AG04449 (cell line): Measurements from ENCODE around the gene OPRM1.

Experiments used
- CTCF ChIA-PET: fragments of 350-600 bp; formaldehyde crosslinking; extraction: SDS; loops from one replicate; lab custom pipeline; 2021; ENCODE audit warnings: antibody characterized with exemption; lab: Yijun Ruan, JAX
- POLR2A ChIA-PET: fragments of 400-600, 350-600 bp; formaldehyde crosslinking; extraction: SDS; loops from one replicate; lab custom pipeline; 2020; ENCODE audit warnings: antibody characterized with exemption, inconsistent platforms; lab: Yijun Ruan, JAX
- DNase-seq: peaks from one replicate; pipeline ENCODE4 v3.0.0-alpha.2; 2010; ENCODE audit warnings: low read depth, low spot score
- H3K4me3 ChIP-seq: 2 replicates; pipeline ENCODE4 v1.5.1; 2011; ENCODE audit warnings: low read depth, mild to moderate bottlenecking, control low read depth, low read length
- TF ChIP-seq, protein P1 (sequence below): IDR thresholded peaks from one replicate; pipeline ENCODE4 v1.5.1; 2011; ENCODE audit warnings: mild to moderate bottlenecking, moderate library complexity, low read length, control low read depth, inconsistent platforms; ENCODE audit not compliant: insufficient read depth; ENCODE audit errors: missing control alignments

OPRM1 gene

DNA sequence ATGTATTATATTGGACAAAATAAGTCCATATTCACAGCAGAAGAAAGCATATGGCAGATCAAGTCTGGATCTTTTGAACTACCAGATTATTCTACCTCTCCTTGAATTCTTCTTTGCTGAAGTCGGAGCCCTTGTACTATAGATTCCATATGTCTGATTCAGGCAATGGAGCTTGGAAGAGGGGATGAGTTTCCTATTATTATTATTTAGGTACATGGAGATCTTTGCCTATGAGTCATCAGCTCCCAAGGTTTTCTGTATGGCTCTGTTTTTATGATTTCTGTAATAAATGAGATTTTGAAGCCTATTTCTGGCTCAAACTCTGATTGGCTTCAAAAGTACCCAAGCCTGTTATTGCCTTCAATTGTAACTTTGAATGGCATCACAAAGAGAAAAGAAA is 72.0 kb downstream of the OPRM1 start:
- POLR2A ChIA-PET: no interaction called here
- TF ChIP-seq, protein P1, sequence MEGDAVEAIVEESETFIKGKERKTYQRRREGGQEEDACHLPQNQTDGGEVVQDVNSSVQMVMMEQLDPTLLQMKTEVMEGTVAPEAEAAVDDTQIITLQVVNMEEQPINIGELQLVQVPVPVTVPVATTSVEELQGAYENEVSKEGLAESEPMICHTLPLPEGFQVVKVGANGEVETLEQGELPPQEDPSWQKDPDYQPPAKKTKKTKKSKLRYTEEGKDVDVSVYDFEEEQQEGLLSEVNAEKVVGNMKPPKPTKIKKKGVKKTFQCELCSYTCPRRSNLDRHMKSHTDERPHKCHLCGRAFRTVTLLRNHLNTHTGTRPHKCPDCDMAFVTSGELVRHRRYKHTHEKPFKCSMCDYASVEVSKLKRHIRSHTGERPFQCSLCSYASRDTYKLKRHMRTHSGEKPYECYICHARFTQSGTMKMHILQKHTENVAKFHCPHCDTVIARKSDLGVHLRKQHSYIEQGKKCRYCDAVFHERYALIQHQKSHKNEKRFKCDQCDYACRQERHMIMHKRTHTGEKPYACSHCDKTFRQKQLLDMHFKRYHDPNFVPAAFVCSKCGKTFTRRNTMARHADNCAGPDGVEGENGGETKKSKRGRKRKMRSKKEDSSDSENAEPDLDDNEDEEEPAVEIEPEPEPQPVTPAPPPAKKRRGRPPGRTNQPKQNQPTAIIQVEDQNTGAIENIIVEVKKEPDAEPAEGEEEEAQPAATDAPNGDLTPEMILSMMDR: no peak
- no peak for DNase-seq
- no peak overlapping the region for H3K4me3 ChIP-seq
- CTCF ChIA-PET: no interaction called here

DNA sequence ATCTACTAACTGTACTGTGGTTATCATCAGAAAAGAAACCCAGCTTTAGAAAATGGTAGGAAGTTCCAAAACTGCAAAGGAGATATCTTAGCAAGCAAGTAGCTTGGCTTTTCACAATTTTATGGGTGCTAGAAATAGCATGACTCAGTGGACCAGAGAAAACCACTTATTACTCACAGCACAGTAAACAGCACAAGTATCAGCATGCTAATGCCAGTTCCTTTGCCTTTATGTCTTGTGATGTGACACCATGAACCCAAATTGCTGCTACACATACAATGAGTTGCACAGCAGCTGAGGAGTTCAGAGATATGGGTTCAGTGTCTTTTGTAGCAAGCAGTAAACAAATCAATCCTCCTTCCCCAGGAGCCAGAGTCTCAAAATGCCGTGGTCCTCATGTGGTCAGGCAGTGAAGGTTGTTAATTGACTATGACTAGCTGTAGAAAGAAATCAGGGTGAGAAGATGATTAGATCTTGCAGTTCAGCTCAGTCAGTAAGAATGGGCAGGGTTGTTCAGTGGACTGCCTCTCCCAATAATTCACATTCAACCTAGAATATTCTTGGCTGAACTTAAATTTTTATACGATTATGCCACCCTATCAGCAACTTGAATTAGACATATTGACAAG is 73.3 kb downstream of the OPRM1 start:
- CTCF ChIA-PET: interaction anchor here (0.6 kb wide), 1 partner anchor 28 kb away, joined by 3 read pairs; no protein-coding TSS in a partner anchor
- DNase-seq: no peak
- H3K4me3 ChIP-seq: no peak overlapping the region
- TF ChIP-seq, protein P1: no peak
- POLR2A ChIA-PET: no interaction called here

DNA sequence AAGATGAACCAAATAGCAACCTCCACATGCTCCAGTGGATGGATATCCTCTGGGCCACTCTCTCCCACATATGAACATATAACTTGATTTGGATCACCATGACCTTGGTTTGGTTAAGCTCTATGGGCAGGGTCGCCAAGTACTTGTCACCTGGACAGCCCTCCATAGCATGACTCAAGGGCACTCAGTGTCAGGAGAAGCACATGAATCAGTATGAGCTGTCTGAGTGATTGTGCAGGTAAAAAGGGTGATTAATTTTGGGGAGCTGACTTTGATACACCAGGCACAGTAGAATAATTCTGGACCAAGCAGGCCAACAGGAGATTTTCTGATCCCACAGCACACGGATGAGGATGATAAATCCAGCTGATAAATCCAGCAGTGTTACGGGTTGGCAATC is 74.4 kb downstream of the OPRM1 start:
- ChIA-PET CTCF (no interaction called here), POLR2A (no interaction called here)
- no peak overlapping the region for H3K4me3 ChIP-seq
- DNase-seq: no peak
- TF ChIP-seq, protein P1: no peak

DNA sequence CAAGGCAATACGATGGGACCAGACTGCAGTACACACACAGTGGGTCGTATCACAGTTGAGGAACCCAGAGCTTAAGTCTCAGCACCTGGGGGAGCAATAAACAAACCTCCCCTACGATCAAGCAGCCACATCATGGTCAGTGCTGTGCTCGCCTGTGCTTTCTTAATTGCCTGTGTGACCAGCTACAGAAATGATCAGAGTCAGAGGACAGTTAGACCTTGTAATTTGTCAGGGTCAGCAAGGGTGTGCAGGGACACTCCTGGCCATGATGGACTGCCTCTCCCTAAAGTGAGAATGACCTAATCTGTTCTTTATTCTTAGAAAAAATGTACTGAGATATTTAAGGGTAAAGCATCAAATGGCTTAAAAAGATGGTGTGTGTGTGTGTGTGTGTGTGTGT is 78.4 kb downstream of the OPRM1 start:
- H3K4me3 ChIP-seq: no peak overlapping the region
- ChIA-PET POLR2A (no interaction called here), CTCF (no interaction called here)
- DNase-seq: no peak
- TF ChIP-seq, protein P1: no peak

DNA sequence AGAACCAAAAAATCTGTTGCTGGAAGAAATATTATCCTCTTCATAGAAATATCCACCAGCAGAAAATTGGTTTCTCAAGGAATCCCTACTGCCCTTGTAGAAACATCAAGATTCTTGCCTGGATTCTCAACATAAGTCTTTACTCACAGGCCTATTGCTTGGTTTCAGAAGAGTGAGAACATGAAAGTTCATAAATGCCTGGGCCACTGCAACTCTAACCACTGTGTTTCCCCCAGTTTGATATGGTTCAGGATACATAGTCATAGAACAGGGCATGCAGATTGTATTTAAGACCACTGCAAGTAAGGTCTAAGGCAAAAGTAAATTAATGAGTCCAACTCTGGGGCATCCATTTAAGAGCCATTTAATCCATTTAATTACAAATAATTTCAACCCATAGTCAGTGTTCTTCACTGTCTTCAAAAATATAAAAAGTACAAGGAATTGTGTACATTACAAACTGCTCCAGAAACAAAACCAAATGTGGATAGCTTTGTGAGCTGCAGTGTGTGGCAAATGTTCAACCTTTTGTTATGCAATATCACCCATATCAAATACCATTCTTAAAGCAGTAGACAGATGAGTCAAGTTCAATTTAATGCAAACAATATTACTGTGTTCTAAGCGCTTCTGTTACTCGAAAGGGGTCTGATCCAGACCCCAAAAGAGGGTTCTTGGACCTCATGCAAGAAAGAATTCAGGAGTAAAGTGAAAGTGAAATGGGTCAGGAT is 83.3 kb downstream of the OPRM1 start:
- TF ChIP-seq, protein P1: no peak
- CTCF ChIA-PET: no interaction called here

DNA sequence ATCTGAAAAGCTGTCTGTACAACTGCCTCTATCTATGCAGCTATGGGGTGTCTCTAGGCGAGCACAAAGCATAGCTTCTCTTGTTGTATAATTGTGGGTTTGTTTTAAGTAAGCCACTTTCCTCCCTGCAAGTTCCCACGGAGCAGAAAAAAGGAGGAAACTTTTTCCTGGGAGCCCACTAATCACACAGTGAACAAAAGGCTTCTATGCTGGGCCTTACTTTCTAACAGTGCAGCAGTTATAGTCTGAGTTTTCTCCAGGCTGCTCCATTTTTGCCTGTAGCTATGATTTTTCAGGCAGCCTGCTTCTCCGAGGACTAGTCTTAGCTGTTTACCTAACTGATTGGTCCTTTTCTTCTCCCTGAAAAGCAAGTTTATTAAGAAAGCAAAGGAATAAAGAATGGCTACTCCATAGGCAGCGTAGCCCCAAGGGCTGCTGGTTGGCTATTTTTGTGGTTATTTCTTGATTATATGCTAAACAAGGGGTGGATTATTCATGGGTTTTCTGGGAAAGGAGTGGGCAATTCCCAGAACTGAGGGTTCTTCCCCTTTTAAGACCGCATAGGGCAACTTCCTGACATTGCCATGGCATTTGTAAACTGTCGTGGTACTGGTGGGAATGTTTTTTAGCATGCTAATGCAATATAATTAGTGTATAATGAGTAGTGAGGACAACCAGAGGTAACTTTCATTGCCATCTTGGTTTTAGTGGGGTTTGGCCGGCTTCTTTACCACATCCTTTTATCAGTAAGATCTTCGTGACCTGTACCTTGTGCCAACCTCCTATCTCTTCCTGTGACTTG is 84.3 kb downstream of the OPRM1 start:
- ChIA-PET POLR2A (no interaction called here), CTCF (no interaction called here)
- TF ChIP-seq, protein P1: no peak
- no peak overlapping the region for H3K4me3 ChIP-seq
- no peak for DNase-seq

More for the DNA sequence above, 83.3 kb downstream of the OPRM1 start:
- POLR2A ChIA-PET: no interaction called here
- no peak overlapping the region for H3K4me3 ChIP-seq
- DNase-seq: no peak
